Parathyroid adenoma (tissue), 2 donors: ENCODE measurements around the gene EIPR1.
"Not testable (repeated sequence)": the region's sequence is repeated elsewhere in the genome, so short reads cannot be mapped to it uniquely, and the experiment has no call there.

Experiments
- H2AFZ ChIP-seq: fragments of 300-600 bp; sonication (generic); one replicate; pipeline ENCODE4 v1.7.0; 2017; ENCODE audit warnings: antibody characterized with exemption, mild to moderate bottlenecking
- H3K27ac ChIP-seq: fragments of 300-600 bp; sonication (generic); one replicate; pipeline ENCODE4 v1.7.0; 2017
- H3K27me3 ChIP-seq: fragments of 300-600 bp; sonication (generic); one replicate; pipeline ENCODE4 v1.7.0; 2017; ENCODE audit warnings: low read length; ENCODE audit not compliant: control insufficient read depth, insufficient read depth
- H3K36me3 ChIP-seq: fragments of 300-600 bp; sonication (generic); one replicate; pipeline ENCODE4 v1.7.0; 2017; ENCODE audit warnings: low read length; ENCODE audit not compliant: control insufficient read depth, insufficient read depth
- H3K4me1 ChIP-seq: fragments of 300-600 bp; sonication (generic); one replicate; pipeline ENCODE4 v1.7.0; 2017; ENCODE audit warnings: control low read depth
- H3K4me2 ChIP-seq: fragments of 300-600 bp; sonication (generic); one replicate; pipeline ENCODE4 v1.7.0; 2017; ENCODE audit warnings: low read length
- H3K4me3 ChIP-seq: fragments of 300-600 bp; sonication (generic); one replicate; pipeline ENCODE4 v1.7.0; 2017; ENCODE audit warnings: low read depth, low read length
- H3K79me2 ChIP-seq: fragments of 300-600 bp; sonication (generic); one replicate; pipeline ENCODE4 v1.7.0; 2017; ENCODE audit warnings: control low read depth
- H3K9ac ChIP-seq: fragments of 300-600 bp; sonication (generic); one replicate; pipeline ENCODE4 v1.7.0; 2017; ENCODE audit warnings: mild to moderate bottlenecking
- H3K9me3 ChIP-seq: fragments of 300-600 bp; sonication (generic); one replicate; pipeline ENCODE4 v1.7.0; 2017; ENCODE audit warnings: low read length; ENCODE audit not compliant: control insufficient read depth
- CTCF ChIP-seq: fragments of 300-600 bp; sonication (generic); IDR thresholded peaks from one replicate; pipeline ENCODE4 v1.7.0; 2017; ENCODE audit warnings: antibody characterized with exemption, mild to moderate bottlenecking
- donor health status: primary hyperparathyroidism.

The EIPR1 gene

DNA sequence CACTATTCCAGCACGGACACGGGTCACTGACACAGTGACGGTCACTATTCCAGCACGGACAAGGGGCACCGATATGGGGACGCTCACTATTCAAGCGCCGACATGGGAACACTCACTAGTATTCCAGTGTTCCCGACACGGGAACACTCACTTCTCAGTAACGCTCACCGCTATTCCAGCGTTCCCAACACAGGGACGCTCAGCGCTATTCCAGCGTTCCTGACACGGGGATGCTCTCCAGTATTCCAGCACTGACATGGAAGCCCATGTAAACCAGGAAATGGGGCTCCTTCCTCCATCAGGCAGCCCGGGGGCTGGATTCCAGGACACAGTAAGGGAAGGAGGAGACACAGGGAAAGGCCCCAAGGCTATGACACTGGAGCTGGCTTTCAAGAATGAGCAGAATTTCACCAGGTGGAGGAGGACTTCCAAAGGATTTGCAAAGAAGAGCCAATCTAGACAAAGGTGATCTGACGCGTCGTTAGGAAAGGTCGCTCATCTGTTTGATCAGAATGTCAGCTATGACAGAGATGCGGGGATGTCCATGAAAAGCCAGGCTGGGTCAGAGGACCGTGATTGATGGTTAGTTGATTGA lies 196.1 kb downstream of the EIPR1 start:
- H2AFZ ChIP-seq = no peak overlapping the region
- no peaks in the 10 kb centered on the region for H3K36me3 ChIP-seq
- H3K27me3 ChIP-seq = no peaks in the 10 kb centered on the region
- H3K4me1 ChIP-seq = no peaks in the 10 kb centered on the region
- no peak overlapping the region for H3K27ac ChIP-seq
- no peak for TF ChIP-seq CTCF
- no peak overlapping the region for H3K4me3 ChIP-seq
- no peak overlapping the region for H3K4me2 ChIP-seq
- H3K9me3 ChIP-seq = no peaks in the 10 kb centered on the region
- peaks cover 5% of the 10 kb centered on the region for H3K79me2 ChIP-seq
- H3K9ac ChIP-seq = no peak overlapping the region

DNA sequence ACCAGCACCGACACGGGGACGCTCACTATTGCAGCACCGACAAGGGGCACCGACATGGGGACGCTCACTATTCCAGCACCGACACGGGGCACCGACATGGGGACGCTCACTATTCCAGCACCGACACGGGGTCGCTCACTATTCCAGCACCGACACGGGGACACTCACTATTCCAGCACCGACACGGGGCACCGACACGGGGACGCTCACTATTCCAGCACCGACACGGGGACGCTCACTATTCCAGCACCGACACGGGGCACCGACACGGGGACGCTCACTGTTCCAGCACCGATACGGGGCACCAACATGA lies 196.8 kb downstream of the EIPR1 start:
- not testable (repeated sequence) for H2AFZ ChIP-seq, H3K27me3 ChIP-seq, H3K27ac ChIP-seq, H3K9me3 ChIP-seq, H3K4me2 ChIP-seq, H3K9ac ChIP-seq, H3K36me3 ChIP-seq, H3K4me3 ChIP-seq, H3K79me2 ChIP-seq, H3K4me1 ChIP-seq

DNA sequence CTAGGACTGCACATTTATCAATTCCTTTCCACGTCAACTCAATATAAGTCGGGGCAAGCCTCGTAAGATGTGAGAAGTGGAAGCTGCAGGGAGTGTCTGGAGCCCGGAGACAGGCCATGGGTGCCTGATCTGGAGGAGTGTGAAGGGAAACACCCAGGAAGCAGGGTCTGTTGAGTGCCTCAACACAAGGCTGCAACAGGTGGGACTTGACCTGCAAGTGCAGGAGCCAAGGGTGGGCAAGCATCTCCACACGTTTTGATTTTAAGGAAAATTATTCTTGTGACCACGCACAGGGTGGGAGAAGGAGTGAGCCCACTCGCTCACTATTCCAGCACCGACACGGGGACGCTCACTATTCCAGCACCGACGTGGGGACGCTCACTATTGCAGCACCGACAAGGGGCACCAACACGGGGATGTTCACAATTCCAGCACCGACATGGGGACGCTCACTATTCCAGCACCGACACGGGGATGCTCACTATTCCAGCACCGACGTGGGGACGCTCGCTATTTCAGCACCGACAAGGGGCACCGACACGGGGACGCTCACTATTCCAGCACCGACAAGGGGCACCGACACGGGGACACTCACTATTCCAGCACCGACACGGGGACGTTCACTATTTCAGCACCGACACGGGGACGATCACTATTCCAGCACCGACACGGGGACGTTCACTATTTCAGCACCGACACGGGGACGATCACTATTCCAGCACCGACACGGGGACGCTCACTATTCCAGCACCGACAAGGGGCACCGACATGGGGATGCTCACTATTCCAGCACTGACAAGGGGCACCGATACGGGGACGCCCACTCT lies 197.3 kb downstream of the EIPR1 start:
- Histone ChIP-seq H3K36me3 (no peaks in the 10 kb centered on the region), H3K9me3 (no peaks in the 10 kb centered on the region), H3K27ac (no peak overlapping the region), H3K4me3 (no peak overlapping the region), H3K4me2 (no peak overlapping the region), H3K9ac (no peak overlapping the region), H2AFZ (no peak overlapping the region), H3K79me2 (peaks cover 5% of the 10 kb centered on the region), H3K27me3 (no peaks in the 10 kb centered on the region), H3K4me1 (no peaks in the 10 kb centered on the region)
- no peak for TF ChIP-seq CTCF

DNA sequence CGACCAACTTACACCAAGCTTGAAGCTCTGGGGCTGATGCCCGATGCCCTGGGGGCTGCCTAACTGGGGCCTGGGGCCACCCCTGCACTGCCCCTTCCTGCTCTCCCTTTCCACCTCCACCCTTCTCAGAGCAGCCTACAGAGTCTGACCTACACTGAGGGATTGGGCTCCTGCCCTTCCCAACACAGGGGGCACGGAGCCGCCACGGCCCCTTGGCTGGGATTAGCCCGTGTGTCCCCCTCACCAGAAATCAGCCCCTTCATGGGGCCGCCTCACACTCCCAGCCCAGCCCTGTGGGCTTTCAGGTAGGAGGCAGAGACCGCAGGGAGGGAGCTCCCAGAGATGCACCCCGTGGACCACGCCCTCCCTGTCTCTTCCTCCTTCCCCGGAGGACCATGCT lies 198.0 kb downstream of the EIPR1 start:
- Histone ChIP-seq H3K4me3 (no peak overlapping the region), H3K9me3 (no peaks in the 10 kb centered on the region), H3K27ac (no peak overlapping the region), H3K9ac (no peak overlapping the region), H3K36me3 (no peaks in the 10 kb centered on the region), H3K4me2 (no peak overlapping the region), H3K4me1 (no peaks in the 10 kb centered on the region), H3K27me3 (no peaks in the 10 kb centered on the region), H2AFZ (no peak overlapping the region), H3K79me2 (peaks cover 2% of the 10 kb centered on the region)
- TF ChIP-seq CTCF = no peak

GRCh38 chr2:3179208-3179607 lies 198.4 kb downstream of the EIPR1 start:
- no peaks in the 10 kb centered on the region for H3K36me3 ChIP-seq
- TF ChIP-seq CTCF = no peak
- H3K4me3 ChIP-seq = no peak overlapping the region
- H3K4me1 ChIP-seq = no peaks in the 10 kb centered on the region
- H3K27me3 ChIP-seq = no peaks in the 10 kb centered on the region
- peaks cover 2% of the 10 kb centered on the region for H3K79me2 ChIP-seq
- H3K9me3 ChIP-seq = no peaks in the 10 kb centered on the region
- H3K9ac ChIP-seq = no peak overlapping the region
- no peak overlapping the region for H3K4me2 ChIP-seq
- H3K27ac ChIP-seq = no peak overlapping the region
- no peak overlapping the region for H2AFZ ChIP-seq
